VCaP (cell line): ENCODE data around the gene ARHGAP26.

Experiments used
- H3K27ac ChIP-seq: fragments of 450-650 bp; 2 replicates; pipeline ENCODE4 v1.5.1; 2017
- CTCF ChIP-seq: fragments of 450-650 bp; conservative IDR thresholded peaks from 2 replicates; pipeline ENCODE4 v1.5.1; 2017; ENCODE audit warnings: mild to moderate bottlenecking, moderate library complexity

Gene ARHGAP26

GRCh38 chr5:143237664-143238063, 467.5 kb downstream of the ARHGAP26 start:
- TF ChIP-seq CTCF = no peak
- H3K27ac ChIP-seq = no peak overlapping the region

- no peak overlapping the region for H3K27ac ChIP-seq
- no peak for TF ChIP-seq CTCF
Measured at GRCh38 chr5:143238620-143239019, 468.4 kb downstream of the ARHGAP26 start.

- TF ChIP-seq CTCF = no peak
- no peak overlapping the region for H3K27ac ChIP-seq
Measured at GRCh38 chr5:143239882-143240518, 469.8 kb downstream of the ARHGAP26 start.

GRCh38 chr5:143241892-143242291, 471.7 kb downstream of the ARHGAP26 start:
- no peak for TF ChIP-seq CTCF
- no peak overlapping the region for H3K27ac ChIP-seq

- TF ChIP-seq CTCF = no peak
- no peak overlapping the region for H3K27ac ChIP-seq
Measured at GRCh38 chr5:143243103-143243502, 472.9 kb downstream of the ARHGAP26 start.

GRCh38 chr5:143244000-143244736, 474.0 kb downstream of the ARHGAP26 start:
- no peak overlapping the region for H3K27ac ChIP-seq
- TF ChIP-seq CTCF = no peak

- no peak overlapping the region for H3K27ac ChIP-seq
- TF ChIP-seq CTCF = no peak
Measured at GRCh38 chr5:143244990-143245389, 474.8 kb downstream of the ARHGAP26 start.
